ENCODE data around the gene ARHGEF37.
A peak's percentile ranks its signal among the peaks of the same experiment; 100 is the strongest.

The ARHGEF37 gene

DNA sequence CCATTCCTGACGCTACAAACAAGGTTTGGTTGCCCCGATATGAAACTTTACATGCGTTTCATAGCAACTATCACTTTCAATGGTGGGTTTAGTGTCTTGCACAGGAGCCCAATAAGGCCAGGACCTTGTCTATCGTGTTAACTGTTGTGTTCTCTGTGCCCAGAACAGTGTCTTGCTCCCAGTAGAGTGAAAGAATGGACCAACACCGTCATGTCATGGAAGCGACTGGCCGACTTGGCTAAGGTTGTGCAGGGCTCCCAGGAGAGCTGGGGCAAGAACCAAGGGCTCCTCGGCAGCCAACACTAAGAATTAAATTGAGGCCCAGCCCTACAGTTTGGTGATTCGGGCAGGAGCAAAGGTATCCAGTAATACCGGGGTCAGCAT lies 498 bp upstream of the ARHGEF37 start:
- DNase-seq (ENCODE audit: low read depth) = no peak
- TF ChIP-seq CTCF (conservative IDR thresholded peaks at IDR 0.05; ENCODE audit: low read length) = no peak
- peak overlapping the region; percentile 58 for H3K4me3 ChIP-seq (ENCODE audit: low read length)

- TF ChIP-seq CTCF (conservative IDR thresholded peaks at IDR 0.05; ENCODE audit: low read length) = no peak
- no peak overlapping the region; the same call in 1 of the 2 replicates for H3K4me3 ChIP-seq (ENCODE audit: low read length)
Observed at GRCh38 chr5:149581931-149582768, 852 bp downstream of the ARHGEF37 start.

GRCh38 chr5:149583394-149583793 lies 2.1 kb downstream of the ARHGEF37 start:
- no peak for TF ChIP-seq CTCF (conservative IDR thresholded peaks at IDR 0.05; ENCODE audit: low read length)
- DNase-seq (ENCODE audit: low read depth) = peak; percentile 30
- no peak overlapping the region for H3K4me3 ChIP-seq (ENCODE audit: low read length)

More at GRCh38 chr5:149581931-149582768, 852 bp downstream of the ARHGEF37 start:
- DNase-seq (ENCODE audit: low read depth) = no peak

- no peak for DNase-seq (ENCODE audit: low read depth)
- no peak overlapping the region for H3K4me3 ChIP-seq (ENCODE audit: low read length)
Observed at GRCh38 chr5:149584121-149584520, 2.8 kb downstream of the ARHGEF37 start.

DNA sequence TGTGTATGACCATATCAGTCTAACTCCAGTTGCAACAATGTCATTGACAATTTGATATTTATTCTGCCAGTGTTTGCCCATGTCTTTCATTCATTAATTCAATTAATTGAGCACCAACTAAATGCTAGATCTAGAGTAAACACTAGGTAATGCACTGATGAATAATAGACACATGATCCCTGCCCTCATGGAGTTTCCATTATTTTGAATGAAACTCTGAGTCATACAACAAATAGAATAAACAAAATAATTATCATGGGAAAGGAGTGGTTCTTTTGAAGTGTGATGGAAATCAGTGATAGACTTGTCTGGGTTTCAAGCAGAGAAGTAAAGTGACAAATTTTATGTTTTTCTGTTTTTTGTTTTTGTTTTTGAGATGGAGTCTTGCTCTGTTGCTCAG lies 4.6 kb downstream of the ARHGEF37 start:
- no peak for TF ChIP-seq CTCF (conservative IDR thresholded peaks at IDR 0.05; ENCODE audit: low read length)
- DNase-seq (ENCODE audit: low read depth) = no peak
- H3K4me3 ChIP-seq (ENCODE audit: low read length) = no peak overlapping the region

More at GRCh38 chr5:149584121-149584520, 2.8 kb downstream of the ARHGEF37 start:
- TF ChIP-seq CTCF (conservative IDR thresholded peaks at IDR 0.05; ENCODE audit: low read length) = no peak

GRCh38 chr5:149586708-149587318 lies 5.5 kb downstream of the ARHGEF37 start:
- no peak for TF ChIP-seq CTCF (conservative IDR thresholded peaks at IDR 0.05; ENCODE audit: low read length)
- DNase-seq (ENCODE audit: low read depth) = no peak
- no peak overlapping the region for H3K4me3 ChIP-seq (ENCODE audit: low read length)

- no peak for TF ChIP-seq CTCF (conservative IDR thresholded peaks at IDR 0.05; ENCODE audit: low read length)
- no peak for DNase-seq (ENCODE audit: low read depth)
- H3K4me3 ChIP-seq (ENCODE audit: low read length) = no peak overlapping the region
Observed at GRCh38 chr5:149588936-149589335, 7.6 kb downstream of the ARHGEF37 start.

Measured in AG10803 (cell line).